Stimulated activated effector memory CD8-positive, alpha-beta T cell treated with anti-CD3 and anti-CD28 coated beads, Interleukin-12 subunit alpha, Interleukin-12 subunit beta, amount 100 ng/mL, for 72 hours (primary cell): ENCODE data around the gene RRP9.
A peak's percentile ranks its signal among the peaks of the same experiment; 100 is the strongest.

Experiments used
- ATAC-seq: fragments of 150-1000 bp; cut with Tn5 transposase; 2 replicates; pipeline ENCODE4 v1.10.0; 2021
- DNase-seq, 2 donors: peaks; one replicate each; pipeline ENCODE4 v3.0.0; 2021 to 2022; ENCODE audit warnings: low spot score in 2 of 2
- H3K27ac Mint-ChIP-seq: one replicate; pipeline ENCODE4 v1.8.0; 2022; ENCODE audit warnings: mild to moderate bottlenecking, mixed read lengths
- H3K36me3 Mint-ChIP-seq: one replicate; pipeline ENCODE4 v1.8.0; 2022; ENCODE audit warnings: mild to moderate bottlenecking, mixed read lengths
- H3K4me1 Mint-ChIP-seq: one replicate; pipeline ENCODE4 v1.8.0; 2022; ENCODE audit warnings: mixed read lengths
- H3K4me3 Mint-ChIP-seq: one replicate; pipeline ENCODE4 v1.8.0; 2022; ENCODE audit warnings: mild to moderate bottlenecking, mixed read lengths
- H3K9me3 Mint-ChIP-seq: one replicate; pipeline ENCODE4 v1.8.0; 2022; ENCODE audit warnings: mixed read lengths

RRP9 gene

GRCh38 chr3:51966016-51966415 is 24.3 kb upstream of the RRP9 start:
- ATAC-seq (no peak), DNase-seq (no peak)
- Mint-ChIP-seq H3K4me1 (peaks cover 41% of the 10 kb centered on the region), H3K4me3 (peak overlapping the region; percentile 77), H3K9me3 (no peaks in the 10 kb centered on the region), H3K36me3 (peaks cover 3% of the 10 kb centered on the region), H3K27ac (no peak overlapping the region)

GRCh38 chr3:51964521-51964920 is 22.8 kb upstream of the RRP9 start:
- no peak for DNase-seq
- Mint-ChIP-seq H3K4me1 (peaks cover 41% of the 10 kb centered on the region), H3K27ac (peak overlapping the region; percentile 63), H3K9me3 (no peaks in the 10 kb centered on the region), H3K36me3 (no peaks in the 10 kb centered on the region), H3K4me3 (no peak overlapping the region)
- ATAC-seq, result no peak

GRCh38 chr3:51963951-51964451 is 22.3 kb upstream of the RRP9 start:
- Mint-ChIP-seq H3K9me3 (no peaks in the 10 kb centered on the region), H3K4me3 (no peak overlapping the region), H3K27ac (no peak overlapping the region), H3K4me1 (peaks cover 37% of the 10 kb centered on the region), H3K36me3 (no peaks in the 10 kb centered on the region)
- no peak for ATAC-seq
- no peak for DNase-seq

GRCh38 chr3:51962854-51963530 is 21.3 kb upstream of the RRP9 start:
- peaks cover 27% of the 10 kb centered on the region for H3K4me1 Mint-ChIP-seq
- H3K36me3 Mint-ChIP-seq, result peaks cover 1% of the 10 kb centered on the region
- no peak for DNase-seq
- no peak overlapping the region for H3K4me3 Mint-ChIP-seq
- H3K27ac Mint-ChIP-seq, result no peak overlapping the region
- ATAC-seq, result no peak
- H3K9me3 Mint-ChIP-seq, result no peaks in the 10 kb centered on the region

GRCh38 chr3:51961602-51962569 is 20.2 kb upstream of the RRP9 start:
- H3K9me3 Mint-ChIP-seq, result no peaks in the 10 kb centered on the region
- DNase-seq, result no peak

GRCh38 chr3:51961011-51961410 is 19.3 kb upstream of the RRP9 start:
- no peak for DNase-seq
- Mint-ChIP-seq H3K27ac (no peak overlapping the region), H3K4me3 (no peak overlapping the region), H3K9me3 (no peaks in the 10 kb centered on the region), H3K36me3 (peaks cover 4% of the 10 kb centered on the region), H3K4me1 (peaks cover 20% of the 10 kb centered on the region)
- ATAC-seq, result no peak

More at GRCh38 chr3:51961602-51962569, 20.2 kb upstream of the RRP9 start:
- peaks cover 24% of the 10 kb centered on the region for H3K4me1 Mint-ChIP-seq
- no peak for ATAC-seq
- H3K36me3 Mint-ChIP-seq, result peaks cover 4% of the 10 kb centered on the region
- no peak overlapping the region for H3K27ac Mint-ChIP-seq
- no peak overlapping the region for H3K4me3 Mint-ChIP-seq

GRCh38 chr3:51960386-51960785 is 18.7 kb upstream of the RRP9 start:
- ATAC-seq, result no peak
- H3K27ac Mint-ChIP-seq, result no peak overlapping the region

GRCh38 chr3:51959651-51960050 is 17.9 kb upstream of the RRP9 start:
- no peaks in the 10 kb centered on the region for H3K9me3 Mint-ChIP-seq
- ATAC-seq (no peak), DNase-seq (no peak)

More at GRCh38 chr3:51960386-51960785, 18.7 kb upstream of the RRP9 start:
- H3K9me3 Mint-ChIP-seq, result no peaks in the 10 kb centered on the region
- no peak for DNase-seq
- no peak overlapping the region for H3K4me3 Mint-ChIP-seq
- H3K36me3 Mint-ChIP-seq, result peaks cover 4% of the 10 kb centered on the region
- peaks cover 14% of the 10 kb centered on the region for H3K4me1 Mint-ChIP-seq

GRCh38 chr3:51958603-51959521 is 17.2 kb upstream of the RRP9 start:
- no peak overlapping the region for H3K4me3 Mint-ChIP-seq
- H3K4me1 Mint-ChIP-seq, result peaks cover 5% of the 10 kb centered on the region
- H3K9me3 Mint-ChIP-seq, result no peaks in the 10 kb centered on the region
- H3K27ac Mint-ChIP-seq, result no peak overlapping the region
- H3K36me3 Mint-ChIP-seq, result peaks cover 4% of the 10 kb centered on the region
- DNase-seq (no peak), ATAC-seq (no peak)

More at GRCh38 chr3:51959651-51960050, 17.9 kb upstream of the RRP9 start:
- Mint-ChIP-seq H3K4me1 (peaks cover 7% of the 10 kb centered on the region), H3K4me3 (no peak overlapping the region), H3K36me3 (peaks cover 4% of the 10 kb centered on the region), H3K27ac (no peak overlapping the region)

- Mint-ChIP-seq H3K9me3 (no peaks in the 10 kb centered on the region), H3K27ac (no peak overlapping the region), H3K4me3 (no peak overlapping the region), H3K36me3 (peaks cover 4% of the 10 kb centered on the region), H3K4me1 (peaks cover 5% of the 10 kb centered on the region)
- DNase-seq (no peak), ATAC-seq (no peak)
Measured at GRCh38 chr3:51957520-51958205, 16.0 kb upstream of the RRP9 start.

GRCh38 chr3:51955893-51956770 is 14.4 kb upstream of the RRP9 start:
- Mint-ChIP-seq H3K4me1 (peaks cover 5% of the 10 kb centered on the region), H3K9me3 (no peaks in the 10 kb centered on the region), H3K4me3 (peak overlapping the region; percentile 15), H3K36me3 (peaks cover 4% of the 10 kb centered on the region), H3K27ac (no peak overlapping the region)
- peak in 1 of 2 donors; percentile 65 for DNase-seq
- ATAC-seq, result peak; percentile 70

GRCh38 chr3:51955175-51955892 is 13.6 kb upstream of the RRP9 start, which contains the start of gene GPR62:
GPR62 (plus strand) TSS chr3:51955381; CDS start chr3:51955653, 272 bp downstream.
- no peak for ATAC-seq
- Mint-ChIP-seq H3K36me3 (peaks cover 4% of the 10 kb centered on the region), H3K9me3 (no peaks in the 10 kb centered on the region), H3K4me1 (peaks cover 5% of the 10 kb centered on the region), H3K27ac (no peak within 1 kb of the TSS), H3K4me3 (peak within 1 kb of the TSS; percentile 31)
- DNase-seq, result no peak

- H3K36me3 Mint-ChIP-seq, result peaks cover 4% of the 10 kb centered on the region
- H3K4me3 Mint-ChIP-seq, result no peak overlapping the region
- H3K27ac Mint-ChIP-seq, result no peak overlapping the region
- H3K9me3 Mint-ChIP-seq, result no peaks in the 10 kb centered on the region
- ATAC-seq, result no peak
- H3K4me1 Mint-ChIP-seq, result peaks cover 5% of the 10 kb centered on the region
- DNase-seq, result no peak
Measured at GRCh38 chr3:51954713-51955112, 13.0 kb upstream of the RRP9 start.
